SK-N-SH (cell line): ENCODE measurements around the gene RAD51B. TPM values are rescaled to one million over a fixed set of nuclear protein-coding genes. Genes with fewer than 3 reads are reported as not detected.

Experiments used
- CTCF ChIA-PET: fragments of 300-600, 350-600 bp; formaldehyde crosslinking; extraction: SDS; loops from one replicate; lab custom pipeline; 2021; lab: Yijun Ruan, JAX
- POLR2A ChIA-PET: fragments of 350-600 bp; sonication (Branson Sonifier 250); formaldehyde crosslinking; extraction: SDS; loops from one replicate; lab custom pipeline; 2020; ENCODE audit warnings: antibody characterized with exemption, inconsistent platforms; lab: Yijun Ruan, JAX
- DNase-seq: peaks from one replicate; pipeline ENCODE4 v3.0.0; 2012
- H2AFZ ChIP-seq: fragments of 200-600 bp; sonication (generic); 2 replicates; pipeline ENCODE4 v1.8.1; 2016; ENCODE audit warnings: antibody characterized with exemption, mild to moderate bottlenecking, low read depth
- H3F3A ChIP-seq: fragments of 200-600 bp; sonication (generic); replicated peaks from 2 replicates; pipeline ENCODE3; 2016; ENCODE audit warnings: antibody characterized with exemption, mild to moderate bottlenecking; ENCODE audit not compliant: insufficient read depth
- H3K27ac ChIP-seq, 2 experiments: fragments of 200-500 bp in 1 of 2; fragments of 200-600 bp in 1 of 2; sonication (Bioruptor generic) in 1 of 2; sonication (generic), shearing (Covaris generic) in 1 of 2; 2 replicates each; pipeline versions ENCODE4 v1.5.1 to v1.6.1; 2014 to 2016; ENCODE audit warnings: low read depth in 2 of 2, inconsistent platforms in 1 of 2, low read length in 1 of 2, mild to moderate bottlenecking in 1 of 2, mixed read lengths in 1 of 2
- H3K27me3 ChIP-seq: fragments of 200-600 bp; sonication (generic), shearing (Covaris generic); 2 replicates; pipeline ENCODE4 v1.6.1; 2016; ENCODE audit warnings: mixed run types; ENCODE audit not compliant: insufficient read depth
- H3K36me3 ChIP-seq, 2 experiments: fragments of 200-500 bp in 1 of 2; fragments of 200-600 bp in 1 of 2; sonication (Bioruptor generic) in 1 of 2; sonication (generic) in 1 of 2; replicated peaks in 1 of 2; 2 replicates each; pipeline versions ENCODE3 to v1.5.1; 2014 to 2016; ENCODE audit warnings: low read length in 1 of 2, mild to moderate bottlenecking in 1 of 2; ENCODE audit not compliant: insufficient read depth in 2 of 2, control insufficient read depth in 1 of 2
- H3K4me1 ChIP-seq, 2 experiments: fragments of 200-500 bp in 1 of 2; fragments of 200-600 bp in 1 of 2; sonication (Bioruptor generic) in 1 of 2; sonication (generic), shearing (Covaris generic) in 1 of 2; 2 replicates each; pipeline versions ENCODE4 v1.5.1 to v1.6.1; 2014 to 2016; ENCODE audit warnings: low read depth in 1 of 2, low read length in 1 of 2, mixed run types in 1 of 2; ENCODE audit not compliant: insufficient read depth in 2 of 2, control insufficient read depth in 1 of 2
- H3K4me2 ChIP-seq: fragments of 200-600 bp; sonication (generic), shearing (Covaris generic); 2 replicates; pipeline ENCODE4 v1.6.1; 2017; ENCODE audit warnings: mixed run types
- H3K4me3 ChIP-seq, 2 experiments: fragments of 200-500 bp in 1 of 2; fragments of 200-600 bp in 1 of 2; sonication (Bioruptor generic) in 1 of 2; sonication (generic), shearing (Covaris generic) in 1 of 2; 2 replicates each; pipeline versions ENCODE4 v1.5.1 to v1.8.1; 2014 to 2016; ENCODE audit warnings: low read depth in 2 of 2, inconsistent platforms in 1 of 2, low read length in 1 of 2, mild to moderate bottlenecking in 1 of 2, mixed read lengths in 1 of 2, moderate library complexity in 1 of 2
- H3K79me2 ChIP-seq: fragments of 200-600 bp; sonication (generic); 2 replicates; pipeline ENCODE4 v1.8.1; 2017; ENCODE audit warnings: mild to moderate bottlenecking; ENCODE audit not compliant: insufficient read depth
- H3K9ac ChIP-seq: fragments of 200-600 bp; sonication (generic); 2 replicates; pipeline ENCODE4 v1.6.1; 2017; ENCODE audit warnings: mixed run types
- H3K9me2 ChIP-seq: fragments of 200-600 bp; sonication (generic); 2 replicates; pipeline ENCODE4 v1.6.1; 2017; ENCODE audit warnings: mixed run types
- H3K9me3 ChIP-seq: fragments of 200-600 bp; sonication (generic); 2 replicates; pipeline ENCODE4 v1.6.1; 2017; ENCODE audit warnings: mixed run types, mild to moderate bottlenecking, moderate library complexity
- H4K20me1 ChIP-seq: fragments of 200-600 bp; sonication (generic); 2 replicates; pipeline ENCODE4 v1.6.1; 2017; ENCODE audit warnings: mild to moderate bottlenecking, mixed run types; ENCODE audit not compliant: insufficient read depth
- CHD2 ChIP-seq: fragments of 150-350 bp; IDR thresholded peaks from 2 replicates; pipeline ENCODE4 v1.6.1; 2018; ENCODE audit warnings: low read length; ENCODE audit not compliant: partially characterized antibody
- EZH2phosphoT487 ChIP-seq: fragments of 200-600 bp; sonication (generic); IDR thresholded peaks from 2 replicates; pipeline ENCODE4 v1.6.1; 2017; ENCODE audit warnings: low read depth, mixed run types, mild to moderate bottlenecking, antibody characterized with exemption, moderate library complexity, borderline replicate concordance
- FOXJ3 ChIP-seq: sonication (generic); formaldehyde crosslinking; IDR thresholded peaks from 2 replicates; pipeline ENCODE4 v1.5.1; 2020; ENCODE audit warnings: mild to moderate bottlenecking, missing genetic modification reagents
- GATA2 ChIP-seq: sonication (generic); formaldehyde crosslinking; IDR thresholded peaks from 2 replicates; pipeline ENCODE4 v1.5.0; 2020; ENCODE audit warnings: mild to moderate bottlenecking, missing genetic modification reagents
- MAX ChIP-seq: IDR thresholded peaks from 2 replicates; pipeline ENCODE4 v1.4.0; 2012; ENCODE audit warnings: low read depth
- MEF2A ChIP-seq: IDR thresholded peaks from 2 replicates; pipeline ENCODE4 v1.4.0; 2012; ENCODE audit warnings: low read depth, borderline replicate concordance
- NFIC ChIP-seq: IDR thresholded peaks from 2 replicates; pipeline ENCODE4 v1.4.0; 2012; ENCODE audit warnings: borderline replicate concordance
- POLR2AphosphoS5 ChIP-seq: IDR thresholded peaks from 2 replicates; pipeline ENCODE4 v1.6.1; 2012; ENCODE audit warnings: low read depth, low read length
- RCOR1 ChIP-seq: fragments of 150-350 bp; IDR thresholded peaks from 2 replicates; pipeline ENCODE4 v1.6.1; 2017; ENCODE audit warnings: antibody characterized with exemption, low read length
- REST ChIP-seq: IDR thresholded peaks from 2 replicates; pipeline ENCODE4 v1.6.1; 2012; ENCODE audit warnings: mild to moderate bottlenecking, low read depth, low read length, moderate library complexity
- RXRA ChIP-seq: IDR thresholded peaks from 2 replicates; pipeline ENCODE4 v1.4.0; 2012; ENCODE audit warnings: low read depth, mild to moderate bottlenecking, borderline replicate concordance
- SMC3 ChIP-seq: IDR thresholded peaks from 2 replicates; pipeline ENCODE4 v1.6.1; 2012; ENCODE audit warnings: low read depth, low read length, improper control_type of control experiment
- TAF1 ChIP-seq: IDR thresholded peaks from 2 replicates; pipeline ENCODE4 v1.6.1; 2012; ENCODE audit warnings: low read depth, mild to moderate bottlenecking, low read length, moderate library complexity, borderline replicate concordance
- TCF12 ChIP-seq: IDR thresholded peaks from 2 replicates; pipeline ENCODE4 v1.4.0; 2012
- USF2 ChIP-seq: fragments of 150-350 bp; IDR thresholded peaks from 2 replicates; pipeline ENCODE4 v1.6.1; 2017; ENCODE audit warnings: antibody characterized with exemption, low read length, low read depth, borderline replicate concordance
- YY1 ChIP-seq: IDR thresholded peaks from 2 replicates; pipeline ENCODE4 v1.4.0; 2012; ENCODE audit warnings: low read depth, mild to moderate bottlenecking
- WGBS: methylation state at CpG from one replicate; pipeline ENCODE4 v1.1.6; 2017; ENCODE audit warnings: low lambda C conversion rate; 5-methylcytosine and 5-hydroxymethylcytosine counted together
- polyA plus RNA-seq, 3 experiments: library from polyadenylated mRNA; depleted of rRNA; stranded (reverse); fragments of >200 nt; gene quantifications; 2 replicates each; pipeline ENCODE4 v1.2.3, GENCODE V29; 2012

Gene RAD51B
- polyA plus RNA-seq, 1 of the 3 experiments (the other 2 are of a cell fraction): 6.0 TPM

GRCh38 chr14:67908052-67908754 lies 88.6 kb downstream of the RAD51B start:
- no peaks in the 10 kb centered on the region for H3F3A ChIP-seq
- no peak overlapping the region for H3K4me3 ChIP-seq
- H2AFZ ChIP-seq: no peak overlapping the region
- ChIA-PET CTCF (interaction anchor here (1.0 kb wide), 1 partner anchor 936 kb away, joined by 4 read pairs; no protein-coding TSS in a partner anchor), POLR2A (no interaction called here)
- H3K27me3 ChIP-seq: no peaks in the 10 kb centered on the region
- H3K4me1 ChIP-seq: peaks cover 0 to 4% of the 10 kb centered on the region in 2 experiments; a peak in 3 of 4 replicates
- DNase-seq: no peak
- H3K79me2 ChIP-seq: no peaks in the 10 kb centered on the region
- H3K27ac ChIP-seq: no peak overlapping the region
- no peak overlapping the region for H3K9ac ChIP-seq
- no peaks in the 10 kb centered on the region for H3K36me3 ChIP-seq
- H3K9me2 ChIP-seq: no peaks in the 10 kb centered on the region
- no peak for TF ChIP-seq USF2
- TF ChIP-seq TCF12: no peak
- no peak for TF ChIP-seq YY1
- TF ChIP-seq, all 33 proteins: peak for 0
- Histone ChIP-seq H3K4me2 (no peak overlapping the region), H4K20me1 (no peaks in the 10 kb centered on the region), H3K9me3 (no peaks in the 10 kb centered on the region)

- Histone ChIP-seq H3K9me2 (no peaks in the 10 kb centered on the region), H3K9ac (no peak overlapping the region), H3K36me3 (no peaks in the 10 kb centered on the region), H3K79me2 (no peaks in the 10 kb centered on the region), H3F3A (no peaks in the 10 kb centered on the region), H3K4me1 (peaks cover 0 to 4% of the 10 kb centered on the region in 2 experiments; a peak in 3 of 4 replicates), H3K27me3 (no peaks in the 10 kb centered on the region), H2AFZ (no peak overlapping the region), H3K4me2 (no peak overlapping the region), H3K4me3 (no peak overlapping the region), H3K9me3 (no peaks in the 10 kb centered on the region), H4K20me1 (no peaks in the 10 kb centered on the region), H3K27ac (0 out of 4 replicates have a peak overlapping the region, but pooled peaks of 1 of the 2 experiments have one; percentile 7)
- TF ChIP-seq POLR2AphosphoS5: no peak
- no peak for TF ChIP-seq GATA2 (CRISPR knock-in tag)
- peak; percentile 5; the same call in 1 of the 2 replicates for TF ChIP-seq NFIC
- no peak for TF ChIP-seq TAF1
- TF ChIP-seq FOXJ3 (CRISPR knock-in tag): no peak
- TF ChIP-seq RXRA: no peak
- TF ChIP-seq SMC3: no peak
- 0 out of 2 replicates have a peak, but pooled peaks have one; percentile 34 for TF ChIP-seq MEF2A
- no peak for TF ChIP-seq MAX
- TF ChIP-seq RCOR1: no peak
- TF ChIP-seq CHD2: no peak
- no peak for TF ChIP-seq REST
- TF ChIP-seq EZH2phosphoT487: no peak
- DNase-seq: no peak
- WGBS: 63% methylated on average over 2 of the region's 2 CpGs
- POLR2A ChIA-PET: no interaction called here
- CTCF ChIA-PET: interaction anchor here (1.4 to 1.5 kb wide), 2 partner anchors 23 to 905 kb away, joined by 5 read pairs; no protein-coding TSS in a partner anchor
Measured at GRCh38 chr14:67911562-67911961, 92.0 kb downstream of the RAD51B start.
